ENCODE results near the gene QPCT.
"Not testable (repeated sequence)": the region's sequence is repeated elsewhere in the genome, so short reads cannot be mapped to it uniquely, and the experiment has no call there.

QPCT gene

DNA sequence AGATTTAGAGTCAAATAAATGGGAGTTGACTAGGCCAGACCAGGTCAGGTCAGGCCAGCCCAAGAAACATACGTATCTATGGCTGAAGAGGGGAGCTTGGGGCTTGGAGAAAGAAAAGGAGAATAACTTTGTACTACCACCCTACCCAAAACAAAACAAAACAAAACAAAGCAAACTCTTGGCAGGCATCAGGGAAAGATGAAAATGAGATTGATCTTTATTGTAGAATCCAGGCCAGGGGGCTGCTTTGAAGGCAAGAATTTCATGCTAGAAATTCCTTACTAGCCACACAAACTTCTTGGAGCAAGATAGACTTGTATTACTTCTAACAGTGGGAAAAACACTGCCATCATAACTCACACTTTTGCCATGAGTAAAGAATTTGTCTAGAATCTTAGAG is 26.2 kb downstream of the QPCT start:
- H3K27ac ChIP-seq: no peak overlapping the region
- TF ChIP-seq ZFX (IDR thresholded peaks at IDR 0.05): no peak
- TF ChIP-seq, protein P1, sequence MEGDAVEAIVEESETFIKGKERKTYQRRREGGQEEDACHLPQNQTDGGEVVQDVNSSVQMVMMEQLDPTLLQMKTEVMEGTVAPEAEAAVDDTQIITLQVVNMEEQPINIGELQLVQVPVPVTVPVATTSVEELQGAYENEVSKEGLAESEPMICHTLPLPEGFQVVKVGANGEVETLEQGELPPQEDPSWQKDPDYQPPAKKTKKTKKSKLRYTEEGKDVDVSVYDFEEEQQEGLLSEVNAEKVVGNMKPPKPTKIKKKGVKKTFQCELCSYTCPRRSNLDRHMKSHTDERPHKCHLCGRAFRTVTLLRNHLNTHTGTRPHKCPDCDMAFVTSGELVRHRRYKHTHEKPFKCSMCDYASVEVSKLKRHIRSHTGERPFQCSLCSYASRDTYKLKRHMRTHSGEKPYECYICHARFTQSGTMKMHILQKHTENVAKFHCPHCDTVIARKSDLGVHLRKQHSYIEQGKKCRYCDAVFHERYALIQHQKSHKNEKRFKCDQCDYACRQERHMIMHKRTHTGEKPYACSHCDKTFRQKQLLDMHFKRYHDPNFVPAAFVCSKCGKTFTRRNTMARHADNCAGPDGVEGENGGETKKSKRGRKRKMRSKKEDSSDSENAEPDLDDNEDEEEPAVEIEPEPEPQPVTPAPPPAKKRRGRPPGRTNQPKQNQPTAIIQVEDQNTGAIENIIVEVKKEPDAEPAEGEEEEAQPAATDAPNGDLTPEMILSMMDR (conservative IDR thresholded peaks at IDR 0.05): no peak

DNA sequence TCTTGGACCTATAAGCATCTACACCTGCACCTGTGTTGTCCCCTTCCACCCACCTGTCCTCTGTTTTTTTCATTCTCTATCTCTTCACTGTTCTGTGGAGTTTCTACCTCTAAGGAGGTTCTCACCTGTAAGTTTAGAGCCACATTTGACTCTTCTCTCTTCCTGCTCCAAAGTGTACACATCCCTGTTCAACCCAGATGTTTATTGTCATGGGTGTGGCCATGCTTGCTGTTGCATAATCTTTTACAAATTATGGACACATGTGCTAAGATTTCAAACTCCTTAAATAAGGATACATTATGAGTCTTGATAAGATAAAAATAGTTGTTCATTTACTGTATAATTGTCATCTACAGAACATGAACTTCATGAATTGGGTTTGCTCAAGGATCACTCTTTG is 27.6 kb downstream of the QPCT start:
- no peak for TF ChIP-seq ZFX (IDR thresholded peaks at IDR 0.05)
- TF ChIP-seq, protein P1 (conservative IDR thresholded peaks at IDR 0.05): no peak
- H3K27ac ChIP-seq: no peak overlapping the region

DNA sequence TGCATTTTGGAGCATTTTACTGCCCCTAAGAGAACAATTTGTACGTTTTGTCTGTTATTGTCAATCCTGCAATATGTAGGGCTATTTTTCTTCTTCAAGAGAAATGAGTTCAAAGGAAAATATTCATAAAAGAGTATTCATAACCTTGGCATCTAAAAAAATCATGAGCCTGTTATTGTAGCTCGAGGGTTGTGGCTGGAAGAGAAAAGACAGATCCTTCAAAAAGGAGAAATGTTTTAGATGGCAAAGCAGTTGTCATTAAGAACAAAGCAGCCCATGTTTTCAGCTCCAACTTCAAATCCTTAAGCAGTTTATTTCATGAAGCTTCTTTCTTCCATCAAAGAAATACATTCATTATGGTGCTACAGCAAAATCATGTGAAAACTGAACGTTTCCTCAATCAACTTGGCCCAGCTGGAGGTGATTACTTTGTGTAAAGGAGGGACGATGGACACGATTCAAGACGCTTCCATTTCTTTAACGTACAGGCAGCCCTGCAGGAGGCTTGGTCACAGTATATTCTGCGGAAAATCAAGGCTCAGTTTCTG is 31.4 kb downstream of the QPCT start:
- TF ChIP-seq, protein P1 (conservative IDR thresholded peaks at IDR 0.05): no peak
- H3K27ac ChIP-seq: no peak overlapping the region

DNA sequence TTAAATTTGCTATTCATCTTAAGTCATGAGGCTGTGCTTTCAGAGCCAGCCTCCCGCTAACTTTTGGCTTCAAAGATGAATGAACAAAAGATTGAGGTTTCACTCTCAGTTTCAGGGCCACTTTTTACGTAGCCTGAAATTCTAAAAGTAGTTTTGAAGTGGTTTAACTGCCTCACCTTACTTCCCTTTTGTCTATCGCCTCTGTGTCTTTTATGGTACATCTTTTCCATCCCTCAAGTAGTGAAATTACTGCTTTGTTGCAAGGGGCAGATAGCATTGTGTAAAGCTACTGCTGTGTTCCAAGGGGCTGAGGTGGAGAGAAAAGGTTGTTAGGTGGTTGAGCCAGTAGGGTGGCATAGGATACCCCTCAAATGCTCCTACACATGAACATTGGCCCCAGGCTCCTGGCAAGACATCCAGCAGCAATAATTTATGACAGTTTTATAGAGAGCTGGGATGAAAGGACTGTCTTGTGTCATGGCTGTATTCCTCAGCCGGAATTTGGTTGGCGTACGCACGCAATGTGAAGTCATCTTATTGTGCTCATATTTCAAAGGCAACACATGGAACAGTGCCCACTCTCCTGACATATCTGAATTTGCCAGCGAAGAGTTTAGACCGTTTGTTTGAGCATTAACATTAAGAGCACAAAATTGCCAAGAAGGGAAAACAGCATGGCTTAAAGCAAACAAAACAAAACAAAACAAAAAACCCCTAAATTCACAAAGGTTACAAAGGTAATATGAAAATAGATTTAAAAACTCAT is 32.2 kb downstream of the QPCT start:
- H3K27ac ChIP-seq: no peak overlapping the region; the same call in 1 of the 2 replicates

DNA sequence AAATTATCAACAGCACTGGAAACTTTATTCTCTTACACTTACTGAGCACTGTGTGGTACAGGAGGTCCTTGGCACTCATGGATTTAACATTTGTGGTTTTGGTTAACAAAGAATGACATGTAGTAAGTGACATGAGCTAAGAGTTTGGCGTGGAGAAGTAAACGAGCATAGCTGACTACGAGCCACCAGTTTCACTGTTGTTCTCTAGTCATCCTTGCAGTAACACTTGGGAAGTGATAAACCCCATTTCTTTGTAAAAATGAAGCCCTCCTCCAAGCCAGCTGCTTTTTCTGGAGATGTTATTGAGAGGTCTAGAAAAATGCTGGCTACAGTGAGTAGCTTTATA is 32.7 kb downstream of the QPCT start:
- H3K27ac ChIP-seq: no peak overlapping the region
- TF ChIP-seq, protein P1 (conservative IDR thresholded peaks at IDR 0.05): no peak
- no peak for TF ChIP-seq ZFX (IDR thresholded peaks at IDR 0.05)

More for the DNA sequence above, 32.2 kb downstream of the QPCT start:
- TF ChIP-seq, protein P1 (conservative IDR thresholded peaks at IDR 0.05): no peak
- no peak for TF ChIP-seq ZFX (IDR thresholded peaks at IDR 0.05)

DNA sequence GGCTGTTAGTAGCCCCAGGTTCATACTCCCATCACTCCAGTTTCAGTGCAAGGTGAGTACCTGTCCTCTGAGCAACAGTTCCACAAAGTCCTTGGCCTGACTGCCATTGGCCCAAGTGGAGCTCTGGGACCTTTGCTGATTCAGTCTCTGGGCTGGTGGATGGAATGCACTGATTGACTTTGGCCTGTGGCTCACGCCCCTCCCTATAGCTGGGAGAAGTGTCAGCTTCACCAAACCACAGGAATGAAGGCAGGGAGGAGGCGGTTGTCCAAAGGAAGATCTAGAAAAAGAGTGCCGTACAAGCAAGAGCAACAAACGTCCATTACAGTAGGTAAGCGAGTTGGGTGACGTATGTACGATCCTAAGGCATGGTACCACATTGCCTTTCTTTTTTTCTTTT is 34.0 kb downstream of the QPCT start:
- no peak overlapping the region for H3K27ac ChIP-seq
- TF ChIP-seq, protein P1 (conservative IDR thresholded peaks at IDR 0.05): no peak
- no peak for TF ChIP-seq ZFX (IDR thresholded peaks at IDR 0.05)

DNA sequence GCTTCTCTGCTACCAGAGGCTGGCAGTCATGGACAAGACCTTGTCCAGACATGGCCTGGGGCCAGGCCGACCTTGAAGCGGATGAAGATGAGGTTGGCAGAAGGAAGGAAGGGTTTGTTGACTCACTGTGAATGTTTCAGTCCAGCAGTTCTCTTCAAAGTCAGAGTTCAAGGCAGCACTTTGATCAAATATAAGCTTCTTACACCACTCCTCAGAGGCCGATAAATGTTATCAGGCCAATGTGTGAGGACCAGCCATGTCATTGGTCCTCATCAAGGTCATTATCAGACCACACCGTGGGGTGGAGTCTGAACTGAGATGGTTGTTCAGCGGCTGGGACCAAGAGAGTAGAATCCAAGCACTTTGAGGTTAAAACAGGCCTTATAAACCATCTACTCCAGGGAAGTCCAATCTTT is 35.5 kb downstream of the QPCT start:
- TF ChIP-seq ZFX (IDR thresholded peaks at IDR 0.05): no peak
- TF ChIP-seq, protein P1 (conservative IDR thresholded peaks at IDR 0.05): no peak
- no peak overlapping the region for H3K27ac ChIP-seq

DNA sequence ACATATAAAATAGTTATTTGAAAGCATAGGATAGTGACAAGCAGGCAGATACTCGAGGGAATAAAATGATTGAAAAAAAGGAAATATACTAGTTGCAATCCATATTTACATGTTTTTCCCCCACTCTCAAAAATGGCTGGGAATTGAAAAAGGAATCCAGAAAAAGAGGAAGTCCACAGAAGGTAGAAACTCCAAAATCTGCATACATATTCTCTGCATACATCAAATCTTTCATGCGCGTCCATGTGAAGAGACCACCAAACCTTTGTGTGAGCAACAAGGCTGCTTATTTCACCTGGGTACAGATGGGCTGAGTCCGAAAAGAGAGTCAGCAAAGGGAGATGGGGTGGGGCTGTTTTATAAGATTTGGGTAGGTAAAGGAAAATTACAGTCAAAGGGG is 36.4 kb downstream of the QPCT start:
- H3K27ac ChIP-seq: not testable (repeated sequence)

DNA sequence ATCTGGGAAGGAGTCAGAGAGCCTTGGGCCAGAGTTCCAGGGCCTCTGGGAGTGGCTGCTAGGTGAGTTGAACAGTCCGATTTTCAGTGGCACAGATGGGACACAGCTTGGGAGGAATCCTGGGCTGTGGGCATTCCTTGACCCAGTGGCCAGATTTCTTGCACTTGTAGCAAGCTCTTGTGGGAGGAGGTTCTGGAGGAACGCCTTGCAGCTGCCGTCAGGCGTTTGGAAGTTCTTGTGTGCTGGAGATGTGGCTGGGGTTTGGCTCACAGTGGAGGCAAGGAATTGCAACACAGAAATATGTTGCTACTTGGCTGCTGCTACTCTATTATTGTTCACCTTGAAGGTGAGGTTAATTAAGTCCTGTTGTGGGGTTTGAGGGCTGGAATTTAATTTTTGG is 39.8 kb downstream of the QPCT start:
- H3K27ac ChIP-seq: not testable (repeated sequence)

All from C4-2B (cell line).